ENCODE data around the gene ANKRD34B. TPM values are rescaled to one million over a fixed set of nuclear protein-coding genes. Genes with fewer than 3 reads are reported as not detected.

The ANKRD34B gene
- total and polyA plus RNA-seq, 7 experiments from 2014 or later: 0.22 TPM; not detected in 6

DNA sequence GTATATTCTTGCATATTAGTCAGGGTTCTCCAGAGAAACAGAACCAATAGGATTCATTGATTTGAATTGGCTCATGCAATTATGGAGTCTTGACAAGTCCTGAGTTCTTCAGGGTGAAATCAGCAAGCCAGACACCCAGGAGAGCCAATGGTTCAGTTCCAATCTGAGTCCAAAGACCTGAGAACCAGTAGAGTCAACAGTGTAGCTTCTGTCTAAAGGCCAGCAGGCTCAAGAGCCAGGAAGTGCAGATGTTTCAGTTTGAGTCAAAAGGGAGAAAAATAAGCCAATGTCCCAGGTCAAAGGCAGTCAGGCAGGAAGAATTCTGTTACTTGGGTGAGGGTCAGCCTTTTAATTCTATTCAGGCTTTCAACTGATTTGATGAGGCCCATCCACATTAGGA is 37.8 kb upstream of the ANKRD34B start:
- ATAC-seq (no peak), DNase-seq (no peak)
- Histone ChIP-seq H3K27me3 (ENCODE audit: control insufficient read depth in 2 of 2, insufficient read depth in 2 of 2, low read length in 2 of 2) (no peaks in the 10 kb centered on the region), H3K4me1 (ENCODE audit: control insufficient read depth in 2 of 2, insufficient read depth in 2 of 2, low read length in 2 of 2) (no peaks in the 10 kb centered on the region), H3K27ac (ENCODE audit: low read depth, low read length) (no peak overlapping the region), H3K9me3 (ENCODE audit: control insufficient read depth in 2 of 3, low read length in 3 of 3) (peaks cover 0 to 5% (median 0%) of the 10 kb centered on the region in 3 experiments), H3K36me3 (ENCODE audit: control insufficient read depth in 2 of 3, insufficient read depth in 3 of 3, low read length in 3 of 3) (no peaks in the 10 kb centered on the region), H3K4me3 (ENCODE audit: low read length) (no peak overlapping the region)
- Mint-ChIP-seq H3K4me1 (no peaks in the 10 kb centered on the region), H3K27me3 (no peaks in the 10 kb centered on the region), H3K27ac (no peak overlapping the region), H3K9me3 (peaks cover 0 to 20% (median 5%) of the 10 kb centered on the region in 11 donors), H3K4me3 (no peak overlapping the region), H3K36me3 (peaks cover 0 to 14% (median 6%) of the 10 kb centered on the region in 5 donors)
- ChIA-PET CTCF (no interaction called here), POLR2A (no interaction called here)
- intact Hi-C loops (cut with micrococcal nuclease): no loop called here

DNA sequence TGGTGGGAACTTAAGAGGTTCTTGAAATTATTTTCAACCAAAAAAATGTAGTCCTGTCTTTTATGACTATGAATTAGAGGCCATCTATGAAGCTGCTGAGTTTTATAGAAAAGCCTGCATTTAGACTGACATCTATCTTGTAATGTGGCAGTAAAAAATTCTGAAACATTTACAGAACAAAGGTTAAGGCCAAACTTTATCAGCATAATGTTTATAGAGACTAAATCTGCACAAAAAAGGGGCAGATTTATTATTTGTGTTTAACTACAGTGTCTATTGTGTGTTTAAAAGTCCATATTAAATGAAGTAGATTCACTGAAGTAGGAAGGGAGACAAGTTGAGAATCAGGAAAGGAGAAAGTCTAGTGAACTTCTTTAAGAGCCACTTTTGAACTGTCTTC is 37.3 kb upstream of the ANKRD34B start:
- Histone ChIP-seq H3K27me3 (ENCODE audit: control insufficient read depth in 2 of 2, insufficient read depth in 2 of 2, low read length in 2 of 2) (no peaks in the 10 kb centered on the region), H3K4me1 (ENCODE audit: control insufficient read depth in 2 of 2, insufficient read depth in 2 of 2, low read length in 2 of 2) (no peaks in the 10 kb centered on the region), H3K36me3 (ENCODE audit: control insufficient read depth in 2 of 3, insufficient read depth in 3 of 3, low read length in 3 of 3) (no peaks in the 10 kb centered on the region), H3K27ac (ENCODE audit: low read depth, low read length) (no peak overlapping the region), H3K4me3 (ENCODE audit: low read length) (no peak overlapping the region), H3K9me3 (ENCODE audit: control insufficient read depth in 2 of 3, low read length in 3 of 3) (peaks cover 0 to 5% (median 0%) of the 10 kb centered on the region in 3 experiments)
- ChIA-PET CTCF (no interaction called here), POLR2A (no interaction called here)
- Mint-ChIP-seq H3K4me3 (no peak overlapping the region), H3K4me1 (no peaks in the 10 kb centered on the region), H3K36me3 (peaks cover 0 to 14% (median 6%) of the 10 kb centered on the region in 5 donors), H3K27me3 (peaks cover 0 to under 1% (median 0%) of the 10 kb centered on the region in 5 donors), H3K27ac (no peak overlapping the region), H3K9me3 (peaks cover 0 to 20% (median 5%) of the 10 kb centered on the region in 11 donors)
- ATAC-seq (no peak), DNase-seq (no peak)
- intact Hi-C loops (cut with micrococcal nuclease): no loop called here

DNA sequence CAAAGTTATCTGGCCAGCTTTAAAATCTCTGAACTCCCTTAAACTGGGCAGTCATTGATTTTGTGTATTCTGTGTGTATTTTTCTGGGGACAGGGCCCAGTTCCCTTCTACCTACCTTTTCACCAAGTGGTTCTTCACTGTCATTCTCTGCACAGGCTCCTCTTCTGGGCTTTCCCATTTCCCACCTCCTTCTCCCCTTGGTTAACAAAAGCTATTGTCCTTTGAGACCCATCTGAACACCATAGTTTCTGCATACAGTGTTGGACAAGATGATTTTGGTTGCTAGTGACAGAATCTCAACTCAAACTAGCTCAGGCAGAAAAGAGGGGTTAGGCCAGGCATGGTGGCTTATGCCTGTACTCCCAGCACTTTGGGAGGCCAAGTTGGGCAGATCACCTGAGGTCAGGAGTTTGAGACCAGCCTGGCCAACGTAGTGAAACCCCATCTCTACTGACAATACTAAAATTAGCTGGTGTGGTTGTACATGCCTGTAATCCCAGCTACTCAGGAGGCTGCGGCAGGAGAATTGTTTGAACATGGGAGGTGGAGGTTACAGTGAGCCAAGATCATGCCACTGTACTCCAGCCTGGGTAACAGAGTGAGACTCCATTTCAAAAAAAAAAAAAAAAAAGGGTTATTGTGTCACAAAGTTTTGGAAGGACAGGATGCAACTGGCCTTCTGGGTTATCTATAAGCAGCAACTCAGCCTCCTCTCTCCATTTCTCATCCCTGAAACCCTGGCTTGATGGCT is 31.0 kb upstream of the ANKRD34B start:
- ATAC-seq: no peak
- peak overlapping the region in 1 of 9 donors; percentile 44 for H3K27ac Mint-ChIP-seq
- H3K4me1 ChIP-seq (ENCODE audit: control insufficient read depth in 2 of 2, insufficient read depth in 2 of 2, low read length in 2 of 2): no peaks in the 10 kb centered on the region
- POLR2A ChIA-PET: interaction anchor here (0.8 kb wide), 1 partner anchor 360 kb away, joined by 3 read pairs; no protein-coding TSS in a partner anchor
- no peaks in the 10 kb centered on the region for H3K27me3 ChIP-seq (ENCODE audit: control insufficient read depth in 2 of 2, insufficient read depth in 2 of 2, low read length in 2 of 2)
- CTCF ChIA-PET: interaction anchor here (0.6 kb wide), 1 partner anchor 67 kb away, joined by 3 read pairs; no protein-coding TSS in a partner anchor
- no peaks in the 10 kb centered on the region for H3K36me3 ChIP-seq (ENCODE audit: control insufficient read depth in 2 of 3, insufficient read depth in 3 of 3, low read length in 3 of 3)
- H3K27ac ChIP-seq (ENCODE audit: low read depth, low read length): no peak overlapping the region
- H3K27me3 Mint-ChIP-seq: peaks cover 0 to 2% (median 0%) of the 10 kb centered on the region in 5 donors
- H3K4me1 Mint-ChIP-seq: no peaks in the 10 kb centered on the region
- no peaks in the 10 kb centered on the region for H3K9me3 Mint-ChIP-seq
- H3K36me3 Mint-ChIP-seq: no peaks in the 10 kb centered on the region
- H3K9me3 ChIP-seq (ENCODE audit: control insufficient read depth in 2 of 3, low read length in 3 of 3): no peaks in the 10 kb centered on the region
- intact Hi-C loops (cut with micrococcal nuclease): no loop called here
- H3K4me3 Mint-ChIP-seq: no peak overlapping the region
- peak in 1 of 9 donors; percentile 2 for DNase-seq
- no peak overlapping the region for H3K4me3 ChIP-seq (ENCODE audit: low read length)

DNA sequence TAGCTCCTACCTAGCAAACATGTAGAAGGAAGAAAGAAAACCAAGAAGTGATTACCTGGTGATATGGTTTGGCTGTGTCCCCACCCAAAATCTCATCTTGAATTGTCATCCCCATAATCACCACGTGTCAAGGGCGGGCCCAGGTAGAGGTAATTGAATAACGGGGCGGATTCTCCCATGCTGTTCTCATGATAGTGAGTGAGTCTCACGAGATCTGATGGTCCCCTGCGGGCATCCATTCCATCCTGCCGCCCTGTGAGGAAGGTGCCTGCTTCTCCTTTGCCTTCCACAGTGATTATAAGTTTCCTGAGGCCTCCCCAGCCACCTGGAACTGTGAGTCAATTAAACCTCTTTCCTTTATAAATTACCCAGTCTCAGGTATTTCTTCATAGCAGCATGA is 27.4 kb upstream of the ANKRD34B start:
- Histone ChIP-seq H3K27ac (ENCODE audit: low read depth, low read length) (no peak overlapping the region), H3K9me3 (ENCODE audit: control insufficient read depth in 2 of 3, low read length in 3 of 3) (no peaks in the 10 kb centered on the region), H3K4me3 (ENCODE audit: low read length) (no peak overlapping the region), H3K27me3 (ENCODE audit: control insufficient read depth in 2 of 2, insufficient read depth in 2 of 2, low read length in 2 of 2) (no peaks in the 10 kb centered on the region), H3K4me1 (ENCODE audit: control insufficient read depth in 2 of 2, insufficient read depth in 2 of 2, low read length in 2 of 2) (no peaks in the 10 kb centered on the region), H3K36me3 (ENCODE audit: control insufficient read depth in 2 of 3, insufficient read depth in 3 of 3, low read length in 3 of 3) (no peaks in the 10 kb centered on the region)
- H3K27me3 Mint-ChIP-seq: peaks cover 0 to 2% (median 0%) of the 10 kb centered on the region in 5 donors
- no peaks in the 10 kb centered on the region for H3K36me3 Mint-ChIP-seq
- intact Hi-C loops (cut with micrococcal nuclease): no loop called here
- DNase-seq (no peak), ATAC-seq (no peak)
- H3K27ac Mint-ChIP-seq: no peak overlapping the region
- no peak overlapping the region for H3K4me3 Mint-ChIP-seq
- POLR2A ChIA-PET: no interaction called here
- CTCF ChIA-PET: no interaction called here
- no peaks in the 10 kb centered on the region for H3K9me3 Mint-ChIP-seq
- no peaks in the 10 kb centered on the region for H3K4me1 Mint-ChIP-seq

DNA sequence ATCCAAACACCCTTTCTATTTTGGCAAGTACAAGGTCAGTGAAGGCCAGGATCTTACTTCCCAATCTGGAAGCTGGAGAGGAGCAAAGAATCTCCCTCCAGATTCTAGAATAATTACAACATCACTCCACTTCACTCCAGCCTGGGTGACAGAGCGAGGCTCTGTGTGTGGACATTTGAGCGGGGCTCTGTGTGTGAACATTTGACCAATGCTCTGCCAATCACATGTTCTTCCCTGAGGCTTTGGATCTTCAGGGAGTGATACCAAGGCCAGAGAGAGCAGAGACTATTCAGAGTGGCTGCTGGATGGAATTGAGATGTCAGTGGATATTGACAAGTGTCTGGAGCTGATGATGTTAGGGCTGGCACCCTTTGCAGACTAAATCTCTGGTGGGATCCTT is 24.7 kb upstream of the ANKRD34B start:
- intact Hi-C loops (cut with micrococcal nuclease): loop anchor here in 1 of 2 donors (5.0 kb wide), 1 partner anchor 803 kb away; no protein-coding TSS in a partner anchor
- Mint-ChIP-seq H3K27ac (no peak overlapping the region), H3K4me3 (no peak overlapping the region), H3K9me3 (no peaks in the 10 kb centered on the region), H3K27me3 (peaks cover 0 to 9% (median 6%) of the 10 kb centered on the region in 5 donors), H3K4me1 (no peaks in the 10 kb centered on the region), H3K36me3 (no peaks in the 10 kb centered on the region)
- no peaks in the 10 kb centered on the region for H3K9me3 ChIP-seq (ENCODE audit: control insufficient read depth in 2 of 3, low read length in 3 of 3)
- DNase-seq: no peak
- H3K4me3 ChIP-seq (ENCODE audit: low read length): no peak overlapping the region
- CTCF ChIA-PET: interaction anchor here (0.7 kb wide), 1 partner anchor 534 kb away, joined by 3 read pairs; no protein-coding TSS in a partner anchor
- H3K36me3 ChIP-seq (ENCODE audit: control insufficient read depth in 2 of 3, insufficient read depth in 3 of 3, low read length in 3 of 3): no peaks in the 10 kb centered on the region
- POLR2A ChIA-PET: no interaction called here
- no peaks in the 10 kb centered on the region for H3K27me3 ChIP-seq (ENCODE audit: control insufficient read depth in 2 of 2, insufficient read depth in 2 of 2, low read length in 2 of 2)
- H3K4me1 ChIP-seq (ENCODE audit: control insufficient read depth in 2 of 2, insufficient read depth in 2 of 2, low read length in 2 of 2): no peaks in the 10 kb centered on the region
- no peak overlapping the region for H3K27ac ChIP-seq (ENCODE audit: low read depth, low read length)
- ATAC-seq: no peak

DNA sequence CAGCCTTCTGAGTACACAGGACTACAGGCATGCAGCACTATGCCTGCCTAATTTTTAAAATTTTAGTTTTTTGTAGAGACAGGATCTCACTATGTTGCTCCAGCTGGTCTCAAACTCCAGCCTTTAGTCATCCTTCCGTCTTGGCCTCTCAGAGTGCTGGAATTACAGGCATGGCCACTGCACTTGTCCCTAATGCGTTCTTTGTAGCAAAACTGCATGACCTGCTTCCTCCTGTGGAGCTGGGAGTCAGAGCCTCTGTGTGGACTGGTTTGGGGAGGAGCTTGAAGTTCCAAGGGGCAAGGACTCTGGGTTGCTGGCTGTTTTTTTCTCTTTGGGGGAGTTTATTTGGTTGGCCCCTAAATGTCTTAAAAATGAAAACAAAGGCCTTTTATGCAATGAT is 22.7 kb upstream of the ANKRD34B start:
- no peaks in the 10 kb centered on the region for H3K36me3 ChIP-seq (ENCODE audit: control insufficient read depth in 2 of 3, insufficient read depth in 3 of 3, low read length in 3 of 3)
- H3K4me1 ChIP-seq (ENCODE audit: control insufficient read depth in 2 of 2, insufficient read depth in 2 of 2, low read length in 2 of 2): no peaks in the 10 kb centered on the region
- no peaks in the 10 kb centered on the region for H3K9me3 Mint-ChIP-seq
- H3K27me3 Mint-ChIP-seq: peaks cover 0 to 11% (median 9%) of the 10 kb centered on the region in 5 donors
- no peaks in the 10 kb centered on the region for H3K36me3 Mint-ChIP-seq
- H3K4me3 ChIP-seq (ENCODE audit: low read length): no peak overlapping the region
- no peak overlapping the region for H3K4me3 Mint-ChIP-seq
- no peak overlapping the region for H3K27ac ChIP-seq (ENCODE audit: low read depth, low read length)
- ChIA-PET CTCF (no interaction called here), POLR2A (no interaction called here)
- ATAC-seq (no peak), DNase-seq (no peak)
- H3K4me1 Mint-ChIP-seq: no peaks in the 10 kb centered on the region
- H3K27ac Mint-ChIP-seq: no peak overlapping the region
- intact Hi-C loops (cut with micrococcal nuclease): loop anchor here in 1 of 2 donors (5.0 kb wide), 1 partner anchor 800 kb away; no protein-coding TSS in a partner anchor
- no peaks in the 10 kb centered on the region for H3K9me3 ChIP-seq (ENCODE audit: control insufficient read depth in 2 of 3, low read length in 3 of 3)
- no peaks in the 10 kb centered on the region for H3K27me3 ChIP-seq (ENCODE audit: control insufficient read depth in 2 of 2, insufficient read depth in 2 of 2, low read length in 2 of 2)

DNA sequence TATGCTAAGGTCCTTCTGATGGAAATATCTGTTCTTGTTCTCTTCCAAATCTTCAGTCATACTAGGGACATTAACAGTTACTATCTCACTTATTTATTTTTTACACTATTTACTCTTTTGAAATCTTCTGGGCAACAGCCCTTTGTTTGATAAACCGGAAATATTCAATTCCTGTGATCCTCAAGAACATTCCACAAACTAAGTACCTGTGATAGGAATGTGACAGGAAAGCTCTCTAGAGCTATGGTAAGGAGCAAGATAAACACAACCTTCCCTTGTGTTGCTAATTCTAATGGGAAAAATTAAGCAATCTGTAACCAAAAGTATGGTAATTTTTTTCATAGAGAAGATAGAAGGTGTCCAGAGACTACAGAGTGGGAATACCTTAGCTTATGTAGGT is 22.0 kb upstream of the ANKRD34B start:
- H3K9me3 Mint-ChIP-seq: no peaks in the 10 kb centered on the region
- no peaks in the 10 kb centered on the region for H3K9me3 ChIP-seq (ENCODE audit: control insufficient read depth in 2 of 3, low read length in 3 of 3)
- no peaks in the 10 kb centered on the region for H3K4me1 ChIP-seq (ENCODE audit: control insufficient read depth in 2 of 2, insufficient read depth in 2 of 2, low read length in 2 of 2)
- no peak overlapping the region for H3K4me3 ChIP-seq (ENCODE audit: low read length)
- no peaks in the 10 kb centered on the region for H3K4me1 Mint-ChIP-seq
- H3K4me3 Mint-ChIP-seq: no peak overlapping the region
- no peak overlapping the region for H3K27ac Mint-ChIP-seq
- POLR2A ChIA-PET: no interaction called here
- no peaks in the 10 kb centered on the region for H3K27me3 ChIP-seq (ENCODE audit: control insufficient read depth in 2 of 2, insufficient read depth in 2 of 2, low read length in 2 of 2)
- DNase-seq (no peak), ATAC-seq (no peak)
- H3K27ac ChIP-seq (ENCODE audit: low read depth, low read length): no peak overlapping the region
- intact Hi-C loops (cut with micrococcal nuclease): loop anchor here in 1 of 2 donors (5.0 kb wide), 1 partner anchor 800 kb away; no protein-coding TSS in a partner anchor
- CTCF ChIA-PET: no interaction called here
- no peaks in the 10 kb centered on the region for H3K36me3 ChIP-seq (ENCODE audit: control insufficient read depth in 2 of 3, insufficient read depth in 3 of 3, low read length in 3 of 3)
- no peaks in the 10 kb centered on the region for H3K36me3 Mint-ChIP-seq
- H3K27me3 Mint-ChIP-seq: peaks cover 0 to 11% (median 9%) of the 10 kb centered on the region in 5 donors
